Subcutaneous abdominal adipose tissue (tissue), 5 donors: ENCODE results near the gene TP73.

Experiments used
- H3K27ac ChIP-seq: one replicate; pipeline ENCODE4 v1.7.0; 2013; ENCODE audit warnings: low read depth, mild to moderate bottlenecking, inconsistent platforms, low read length, moderate library complexity
- H3K27me3 ChIP-seq, 5 donors: one replicate each; pipeline ENCODE4 v1.7.0; 2013; ENCODE audit warnings: low read length in 5 of 5, inconsistent platforms in 1 of 5; ENCODE audit not compliant: control insufficient read depth in 5 of 5, insufficient read depth in 4 of 5
- H3K36me3 ChIP-seq, 5 donors: one replicate each; pipeline ENCODE4 v1.7.0; 2013; ENCODE audit warnings: low read length in 5 of 5; ENCODE audit not compliant: control insufficient read depth in 5 of 5, insufficient read depth in 5 of 5
- H3K4me1 ChIP-seq, 5 donors: one replicate each; pipeline ENCODE4 v1.7.0; 2013; ENCODE audit warnings: low read length in 5 of 5, mild to moderate bottlenecking in 3 of 5, moderate library complexity in 1 of 5; ENCODE audit not compliant: control insufficient read depth in 5 of 5, insufficient read depth in 5 of 5
- H3K4me3 ChIP-seq, 5 donors: one replicate each; pipeline ENCODE4 v1.7.0; 2013; ENCODE audit warnings: low read length in 5 of 5, low read depth in 1 of 5
- H3K9ac ChIP-seq, 5 donors: one replicate each; pipeline ENCODE4 v1.7.0; 2013; ENCODE audit warnings: low read length in 5 of 5, mild to moderate bottlenecking in 4 of 5, moderate library complexity in 3 of 5
- H3K9me3 ChIP-seq, 5 donors: one replicate each; pipeline ENCODE4 v1.7.0; 2013; ENCODE audit warnings: low read length in 5 of 5; ENCODE audit not compliant: control insufficient read depth in 5 of 5
- donor health status: healthy.
- donor health status: healthy.
- donor health status: healthy.
- donor health status: healthy.
- donor health status: healthy.

TP73 gene

DNA sequence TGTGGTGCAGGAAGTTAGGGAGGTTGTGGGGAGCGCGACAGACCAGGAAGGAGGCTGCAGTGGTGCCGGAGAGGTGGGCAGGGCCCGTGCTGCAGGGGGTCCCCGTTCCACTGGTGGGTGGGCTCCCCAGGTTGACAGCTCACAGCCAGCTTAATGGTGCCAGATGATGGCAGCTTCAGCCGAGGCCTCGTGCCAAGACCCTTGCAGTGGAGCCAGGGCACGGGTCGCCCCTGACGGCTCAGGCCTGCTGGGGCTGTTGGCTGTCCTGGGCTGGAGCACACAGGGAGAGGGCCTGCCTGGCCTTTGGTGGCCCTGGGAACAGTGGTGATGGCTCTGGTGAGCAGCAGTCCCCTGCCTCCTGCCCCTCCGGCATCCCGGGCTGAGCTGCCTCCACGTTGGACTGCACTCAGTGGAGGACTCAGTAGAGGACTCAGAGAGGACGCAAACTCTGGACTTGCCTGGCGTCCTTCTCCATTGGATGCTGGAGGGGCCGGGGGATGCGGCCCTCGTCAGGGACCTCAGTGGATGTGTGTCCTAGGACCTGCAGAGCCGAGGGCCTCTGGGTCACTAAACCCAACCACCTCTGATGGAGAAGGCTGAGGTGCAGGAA is 53.1 kb downstream of the TP73 start:
- Histone ChIP-seq H3K36me3 (no peaks in the 10 kb centered on the region), H3K4me3 (no peak overlapping the region), H3K4me1 (no peaks in the 10 kb centered on the region), H3K9me3 (no peaks in the 10 kb centered on the region), H3K27me3 (peaks cover 46 to 72% (median 65%) of the 10 kb centered on the region in 5 donors), H3K9ac (no peak overlapping the region), H3K27ac (no peak overlapping the region)

DNA sequence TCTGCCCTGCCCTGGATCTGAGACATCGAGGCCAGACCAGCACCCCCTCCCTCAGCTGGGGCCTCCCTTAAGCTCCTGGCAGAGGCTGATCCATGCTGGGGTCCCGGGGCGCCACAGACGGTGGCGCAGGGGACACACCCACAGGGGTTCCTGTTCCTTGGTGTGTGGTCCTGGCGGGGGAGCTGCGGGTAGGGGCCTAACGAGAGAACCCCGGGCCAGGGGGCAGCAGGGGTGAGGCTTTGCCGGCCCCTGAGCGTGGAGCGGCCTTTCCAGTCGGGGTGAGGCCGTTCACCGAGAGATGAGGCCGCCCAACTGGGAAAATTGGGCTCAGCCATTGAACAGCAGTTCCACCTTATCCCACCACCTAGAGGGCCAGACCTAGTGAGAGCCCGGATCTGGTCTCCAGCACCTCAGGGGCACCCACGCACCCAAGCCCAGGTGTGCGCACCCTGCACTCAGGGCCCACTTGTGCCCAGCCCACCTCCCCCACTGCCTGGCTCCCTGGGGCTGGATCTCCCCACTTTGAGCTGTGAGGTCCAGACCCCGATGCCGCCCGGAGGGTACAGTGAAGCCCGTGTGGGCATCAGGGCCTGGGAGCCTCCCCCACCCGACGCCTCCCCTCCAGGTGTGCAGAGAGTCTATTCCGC is 54.5 kb downstream of the TP73 start:
- no peak overlapping the region for H3K27ac ChIP-seq
- no peak overlapping the region for H3K9ac ChIP-seq
- no peaks in the 10 kb centered on the region for H3K36me3 ChIP-seq
- H3K4me1 ChIP-seq, result no peaks in the 10 kb centered on the region
- H3K9me3 ChIP-seq, result no peaks in the 10 kb centered on the region
- peaks cover 59 to 79% (median 75%) of the 10 kb centered on the region in 5 donors for H3K27me3 ChIP-seq
- no peak overlapping the region for H3K4me3 ChIP-seq

DNA sequence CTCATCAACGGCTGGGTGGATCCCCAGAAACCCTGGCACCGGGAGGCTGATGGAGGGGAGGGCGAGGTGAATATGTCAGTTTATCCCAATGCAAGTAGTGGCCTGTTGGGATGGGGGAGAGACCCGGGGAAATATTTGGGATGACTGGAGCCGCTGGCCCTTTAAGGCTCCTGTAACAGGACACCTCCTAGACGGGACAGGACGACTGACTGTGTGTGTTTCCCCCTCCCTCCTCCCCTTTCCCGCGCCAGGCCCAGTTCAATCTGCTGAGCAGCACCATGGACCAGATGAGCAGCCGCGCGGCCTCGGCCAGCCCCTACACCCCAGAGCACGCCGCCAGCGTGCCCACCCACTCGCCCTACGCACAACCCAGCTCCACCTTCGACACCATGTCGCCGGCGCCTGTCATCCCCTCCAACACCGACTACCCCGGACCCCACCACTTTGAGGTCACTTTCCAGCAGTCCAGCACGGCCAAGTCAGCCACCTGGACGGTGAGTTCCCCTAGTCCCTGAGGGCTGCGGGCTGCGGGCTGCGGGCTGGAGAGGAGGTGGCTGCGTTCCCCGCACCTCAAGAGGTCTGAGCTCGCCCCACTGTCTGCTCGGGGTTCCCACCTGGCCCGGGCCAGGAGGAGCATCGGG is 55.1 kb downstream of the TP73 start:
- Histone ChIP-seq H3K27ac (no peak overlapping the region), H3K9ac (no peak overlapping the region), H3K27me3 (peaks cover 64 to 83% (median 76%) of the 10 kb centered on the region in 5 donors), H3K36me3 (no peaks in the 10 kb centered on the region), H3K9me3 (no peaks in the 10 kb centered on the region), H3K4me1 (no peaks in the 10 kb centered on the region), H3K4me3 (no peak overlapping the region)

DNA sequence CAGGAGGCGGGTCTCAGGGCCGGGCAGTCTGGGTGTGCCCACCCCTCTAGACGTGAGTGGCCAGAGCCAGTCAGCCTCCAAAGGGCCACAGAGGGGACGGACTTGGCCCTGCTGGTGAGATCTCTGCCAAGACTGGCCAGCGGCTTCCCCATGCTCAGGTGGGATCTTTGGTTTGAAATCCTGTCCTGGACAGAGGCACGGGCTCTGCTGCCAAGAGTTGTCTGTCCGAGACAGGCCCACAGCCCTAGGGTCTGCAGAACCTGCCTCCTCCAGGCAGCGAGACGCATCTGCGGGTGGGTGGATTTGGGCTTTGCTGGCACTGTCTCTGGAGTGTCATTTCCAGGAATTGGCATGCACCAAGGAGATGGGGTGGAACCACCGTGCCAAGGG is 55.6 kb downstream of the TP73 start:
- H3K4me1 ChIP-seq, result no peaks in the 10 kb centered on the region
- no peak overlapping the region for H3K27ac ChIP-seq
- H3K9me3 ChIP-seq, result no peaks in the 10 kb centered on the region
- H3K9ac ChIP-seq, result no peak overlapping the region
- H3K4me3 ChIP-seq, result no peak overlapping the region
- H3K27me3 ChIP-seq, result peaks cover 61 to 87% (median 72%) of the 10 kb centered on the region in 5 donors
- H3K36me3 ChIP-seq, result no peaks in the 10 kb centered on the region

DNA sequence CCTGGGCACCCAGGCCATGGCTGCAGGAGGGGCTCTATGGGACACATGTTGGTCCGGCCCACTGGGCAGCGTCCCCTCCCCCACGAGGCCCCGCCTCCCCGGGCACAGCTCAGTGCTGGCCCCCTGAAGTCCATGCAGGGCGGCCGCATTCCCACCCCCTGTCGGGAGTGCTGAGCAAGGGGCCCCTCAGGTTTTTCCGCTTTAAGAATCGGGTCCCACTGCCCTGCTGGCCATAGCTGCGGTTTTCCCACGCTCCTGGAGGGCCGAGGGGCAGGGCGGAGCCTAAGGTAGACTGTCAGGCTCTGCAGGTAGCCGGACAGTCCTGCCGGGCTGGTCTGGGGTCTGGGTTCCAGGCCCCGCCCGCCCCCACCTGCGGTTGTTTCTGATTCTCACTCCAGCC is 56.5 kb downstream of the TP73 start:
- Histone ChIP-seq H3K4me1 (no peaks in the 10 kb centered on the region), H3K9ac (no peak overlapping the region), H3K4me3 (no peak overlapping the region), H3K27me3 (peaks cover 53 to 86% (median 71%) of the 10 kb centered on the region in 5 donors), H3K27ac (no peak overlapping the region), H3K36me3 (no peaks in the 10 kb centered on the region), H3K9me3 (no peaks in the 10 kb centered on the region)

DNA sequence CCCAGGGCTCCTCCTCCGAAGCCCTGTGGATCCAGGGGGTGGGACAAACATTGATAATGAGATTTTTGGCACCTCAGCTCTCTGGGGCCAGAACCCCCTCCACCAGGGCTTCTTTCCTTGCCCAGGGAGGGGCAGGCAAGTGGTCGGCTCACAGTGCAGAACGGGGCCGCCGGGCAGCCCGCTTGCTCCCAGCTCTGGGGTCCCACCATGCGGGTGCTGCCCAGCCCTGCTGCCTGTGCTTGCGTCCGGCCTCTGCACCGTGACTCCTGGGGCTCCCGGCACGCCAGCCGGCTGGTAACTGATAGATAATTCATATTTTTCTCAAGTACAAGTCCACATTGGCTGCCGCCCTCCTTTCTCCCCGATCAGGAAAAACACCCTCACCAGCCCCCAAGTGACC is 57.9 kb downstream of the TP73 start:
- no peaks in the 10 kb centered on the region for H3K9me3 ChIP-seq
- H3K27me3 ChIP-seq, result peaks cover 46 to 80% (median 64%) of the 10 kb centered on the region in 5 donors
- H3K9ac ChIP-seq, result no peak overlapping the region
- peaks cover 0 to 4% (median 0%) of the 10 kb centered on the region in 5 donors for H3K4me1 ChIP-seq
- H3K36me3 ChIP-seq, result no peaks in the 10 kb centered on the region
- H3K27ac ChIP-seq, result no peak overlapping the region
- no peak overlapping the region for H3K4me3 ChIP-seq

DNA sequence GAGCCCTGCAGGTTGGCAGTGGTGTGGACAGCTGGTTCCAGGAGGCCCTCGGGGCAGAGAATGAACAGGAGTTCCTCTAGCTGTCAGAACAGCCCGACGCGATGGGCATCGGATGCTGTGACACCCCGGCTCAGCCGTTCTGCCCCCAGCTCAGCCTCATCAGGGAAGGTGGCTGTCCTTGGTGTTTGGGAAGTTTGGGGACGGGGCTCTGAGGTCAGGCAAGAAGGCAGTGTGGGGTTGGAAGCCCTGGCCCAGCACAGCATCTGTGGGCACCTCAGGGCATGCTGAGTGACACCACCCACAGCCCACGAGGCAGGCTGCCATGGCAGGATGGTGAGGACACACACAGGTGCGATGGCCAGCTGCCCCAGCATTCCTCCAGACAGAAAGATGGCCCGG is 59.1 kb downstream of the TP73 start:
- Histone ChIP-seq H3K36me3 (no peaks in the 10 kb centered on the region), H3K27ac (no peak overlapping the region), H3K27me3 (peaks cover 55 to 82% (median 70%) of the 10 kb centered on the region in 5 donors), H3K9ac (no peak overlapping the region), H3K4me3 (no peak overlapping the region), H3K9me3 (no peaks in the 10 kb centered on the region), H3K4me1 (peaks cover 0 to 4% (median 0%) of the 10 kb centered on the region in 5 donors)

DNA sequence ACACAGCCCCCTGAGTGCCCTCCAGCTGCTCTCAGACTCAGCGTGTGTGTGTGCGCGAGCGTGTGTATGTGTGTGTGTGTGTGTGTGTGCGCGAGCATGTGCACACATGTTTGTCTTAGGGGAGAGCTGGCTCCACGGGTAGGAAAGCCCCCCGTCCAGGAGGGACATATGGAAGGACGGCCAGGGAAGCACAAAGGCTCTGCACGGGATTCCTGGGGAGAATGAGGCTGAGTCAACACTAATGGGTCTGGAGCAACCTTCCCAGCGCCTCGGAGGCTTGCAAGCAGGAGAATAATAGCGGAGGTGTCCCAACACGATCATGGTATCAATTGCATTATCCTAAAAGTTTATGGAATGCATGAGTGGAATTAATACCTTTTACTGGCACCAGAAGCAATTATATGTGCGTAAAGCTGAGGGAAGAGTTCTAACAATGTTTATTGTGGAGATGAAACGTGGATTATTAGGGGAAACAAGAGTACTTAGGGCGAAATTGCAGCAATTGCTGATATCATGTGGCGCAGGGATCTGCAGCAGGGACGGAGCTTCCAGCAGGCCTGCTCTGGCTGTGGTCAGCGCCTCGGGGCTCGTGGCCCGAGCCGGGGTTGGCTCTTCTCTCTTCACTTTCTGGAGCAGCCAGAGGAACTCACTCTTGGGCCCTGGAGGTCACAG is 59.6 kb downstream of the TP73 start:
- peaks cover 53 to 82% (median 71%) of the 10 kb centered on the region in 5 donors for H3K27me3 ChIP-seq
- no peaks in the 10 kb centered on the region for H3K9me3 ChIP-seq
- H3K4me3 ChIP-seq, result no peak overlapping the region
- H3K36me3 ChIP-seq, result no peaks in the 10 kb centered on the region
- H3K27ac ChIP-seq, result no peak overlapping the region
- no peak overlapping the region for H3K9ac ChIP-seq
- H3K4me1 ChIP-seq, result peaks cover 0 to 4% (median 0%) of the 10 kb centered on the region in 5 donors

DNA sequence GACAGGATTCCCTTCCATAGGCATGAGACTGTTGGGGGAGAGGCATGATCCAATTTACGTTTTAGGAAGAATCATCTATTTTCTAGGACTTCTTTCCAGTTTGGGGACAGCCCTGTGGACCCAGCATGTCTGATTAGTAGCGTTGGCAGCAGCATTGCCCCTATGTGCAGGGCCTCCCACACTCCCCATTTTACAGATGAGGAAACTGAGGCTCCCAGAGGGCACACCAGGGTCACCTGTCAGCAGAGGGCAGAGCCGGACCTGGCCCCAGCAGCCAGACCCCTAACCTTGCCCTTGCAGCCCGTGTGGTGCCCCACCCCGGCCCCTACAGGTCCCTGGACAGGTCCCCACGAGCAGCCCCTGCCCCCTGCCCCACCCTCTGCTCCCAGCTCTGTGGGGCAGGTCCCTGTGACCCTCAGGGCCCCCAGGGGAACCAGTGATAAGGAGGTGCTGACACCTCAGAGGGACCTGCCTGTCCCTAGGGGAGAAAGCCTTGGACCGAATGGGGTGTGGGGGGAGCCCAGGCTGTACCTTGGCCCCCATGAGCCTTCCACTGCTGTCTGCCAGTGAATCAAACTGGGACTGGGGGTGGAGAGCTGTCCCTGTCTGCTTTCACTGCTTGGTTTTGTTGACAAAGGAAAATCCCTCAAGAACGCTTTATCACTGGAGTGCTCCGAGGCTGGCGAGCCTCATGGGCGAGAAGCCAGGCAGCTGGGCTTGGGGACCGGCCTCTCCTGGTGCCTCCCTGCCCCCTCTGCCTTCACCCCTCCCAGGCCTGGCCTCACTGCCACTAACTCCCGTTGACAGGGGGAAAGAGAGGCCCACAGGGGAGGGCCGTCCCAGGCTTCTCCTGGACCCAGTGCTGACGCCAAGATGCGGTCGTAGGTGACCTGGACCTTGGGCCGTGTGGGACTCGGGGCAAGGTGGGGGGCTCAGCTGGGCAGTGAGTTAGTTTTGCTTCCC is 60.5 kb downstream of the TP73 start:
- Histone ChIP-seq H3K9me3 (no peaks in the 10 kb centered on the region), H3K27ac (no peak overlapping the region), H3K4me1 (peaks cover 0 to 4% (median 0%) of the 10 kb centered on the region in 5 donors), H3K27me3 (peaks cover 56 to 81% (median 66%) of the 10 kb centered on the region in 5 donors), H3K9ac (no peak overlapping the region), H3K36me3 (no peaks in the 10 kb centered on the region), H3K4me3 (no peak overlapping the region)
